ENCODE measurements around the gene HEATR5A. TPM values are rescaled to one million over a fixed set of nuclear protein-coding genes. Genes with fewer than 3 reads are reported as not detected.

HEATR5A gene
- 24.0 and 39.9 TPM in 2 replicates for total RNA-seq

GRCh38 chr14:31420319-31421111 lies at the start of gene HEATR5A:
Gene HEATR5A, minus strand, starts transcription at chr14:31420550. Its CDS starts 17,575 bp downstream, at chr14:31402975.

GRCh38 chr14:31456841-31457664 lies 36.7 kb upstream of the HEATR5A start, which contains the start of gene DTD2:
Gene DTD2, minus strand, starts transcription at chr14:31457506. Its CDS starts 113 bp downstream, at chr14:31457393.

Other genes starting within 250 kb of the HEATR5A start
- 291 and 294 TPM in 2 replicates for gene HECTD1, start 212.8 kb downstream of the HEATR5A start, total RNA-seq
- gene DTD2, start 37.0 kb upstream of the HEATR5A start, total RNA-seq = 22.2 and 28.4 TPM in 2 replicates
- not detected in 2 replicates for gene GPR33, start 67.5 kb upstream of the HEATR5A start, total RNA-seq
- gene NUBPL, start 140.9 kb upstream of the HEATR5A start, total RNA-seq = 5.4 and 5.9 TPM in 2 replicates